Panc1 (cell line): ENCODE data around the gene MICALL2. TPM values are rescaled to one million over a fixed set of nuclear protein-coding genes. Genes with fewer than 3 reads are reported as not detected.

ENCODE experiments used
- ATAC-seq: fragments of 200-7000 bp; cut with Tn5 transposase; 2 replicates; pipeline ENCODE4 v1.9.1; 2020; ENCODE audit warnings: mild to moderate bottlenecking, moderate library complexity
- BruUV-seq: library from RNA; stranded (reverse); fragments of 400-500 nt; replicated peaks from 2 replicates; lab custom pipeline; 2021; lab: Mats Ljungman, UMichigan
- CTCF ChIA-PET: fragments of 300-600 bp; sonication (Branson Sonifier 250); formaldehyde crosslinking; loops from one replicate; lab custom pipeline; 2022; ENCODE audit warnings: antibody characterized with exemption; lab: Charles Lee
- POLR2A ChIA-PET: fragments of 300-600 bp; sonication (Branson Sonifier 250); formaldehyde crosslinking; loops from one replicate; lab custom pipeline; 2022; ENCODE audit warnings: antibody characterized with exemption; lab: Charles Lee
- DNase-seq: peaks from one replicate; pipeline ENCODE4 v3.0.0-alpha.2; 2010; ENCODE audit warnings: low read depth, low spot score
- H3K27ac ChIP-seq: 2 replicates; pipeline ENCODE4 v1.5.1; 2011; ENCODE audit warnings: mild to moderate bottlenecking, low read length, inconsistent platforms
- H3K27me3 ChIP-seq: fragments of 200-500 bp; sonication (Bioruptor generic); 2 replicates; pipeline ENCODE4 v1.6.0; 2014; ENCODE audit warnings: low read length, inconsistent platforms; ENCODE audit not compliant: control insufficient read depth, insufficient read depth
- H3K36me3 ChIP-seq: fragments of 200-500 bp; sonication (Bioruptor generic); 2 replicates; pipeline ENCODE4 v1.5.1; 2014; ENCODE audit warnings: inconsistent platforms, mild to moderate bottlenecking, low read length, moderate library complexity; ENCODE audit not compliant: control insufficient read depth, insufficient read depth
- H3K4me1 ChIP-seq: 2 replicates; pipeline ENCODE4 v1.5.1; 2011; ENCODE audit warnings: inconsistent platforms, mild to moderate bottlenecking, low read length, moderate library complexity; ENCODE audit not compliant: control insufficient read depth, insufficient read depth
- H3K4me3 ChIP-seq, 2 experiments: 2 replicates each; pipeline ENCODE4 v1.5.1; 2011 to 2012; ENCODE audit warnings: low read depth in 2 of 2, low read length in 2 of 2, mild to moderate bottlenecking in 2 of 2, inconsistent platforms in 1 of 2, moderate library complexity in 1 of 2
- H3K9me3 ChIP-seq: fragments of 200-500 bp; sonication (Bioruptor generic); 2 replicates; pipeline ENCODE4 v1.5.1; 2014; ENCODE audit warnings: low read depth, mild to moderate bottlenecking, inconsistent platforms, low read length, moderate library complexity; ENCODE audit not compliant: control insufficient read depth, insufficient read depth
- CTCF ChIP-seq: fragments of 450-650 bp; IDR thresholded peaks from 2 replicates; pipeline ENCODE4 v1.5.1; 2017; ENCODE audit warnings: mild to moderate bottlenecking
- POLR2AphosphoS5 ChIP-seq: IDR thresholded peaks from 2 replicates; pipeline ENCODE4 v1.6.1; 2012; ENCODE audit warnings: mild to moderate bottlenecking, low read depth, low read length, moderate library complexity
- REST ChIP-seq, 2 experiments: IDR thresholded peaks; 2 replicates each; pipeline ENCODE4 v1.6.1; 2011 to 2012; ENCODE audit warnings: low read depth in 2 of 2, control low read depth in 1 of 2, low read length in 1 of 2, mild to moderate bottlenecking in 1 of 2, moderate library complexity in 1 of 2; ENCODE audit not compliant: insufficient read depth in 1 of 2
- SIN3A ChIP-seq: IDR thresholded peaks from 2 replicates; pipeline ENCODE4 v1.6.1; 2012; ENCODE audit warnings: low read depth, mild to moderate bottlenecking, low read length, moderate library complexity, borderline replicate concordance; ENCODE audit not compliant: insufficient read depth
- TCF7L2 ChIP-seq: IDR thresholded peaks from 2 replicates; pipeline ENCODE4 v1.6.1; 2011; ENCODE audit warnings: mild to moderate bottlenecking, low read depth, low read length, inconsistent platforms
- in situ Hi-C: cut with HindIII; loops from 2 replicates; pipeline ENCODE4 v1.10.0; 2016; ENCODE audit warnings: low sequenced_read_pairs, low pct_unique_long_range_greater_than_20kb
- intact Hi-C: fragments of 100-400 bp; cut with micrococcal nuclease; formaldehyde crosslinking; loops from one replicate; pipeline ENCODE4 v1.10.0; 2022; ENCODE audit not compliant: unreplicated experiment
- total RNA-seq: library from RNA; stranded (reverse); gene quantifications from one replicate; pipeline ENCODE4 v1.2.1, GENCODE V29; 2021; ENCODE audit not compliant: unreplicated experiment

MICALL2 gene
- total RNA-seq, 1 experiment from 2014 or later = 144 TPM

- TF ChIP-seq SIN3A = no peak
- TF ChIP-seq TCF7L2 = no peak
- BruUV-seq = no TSS peak
- H3K27me3 ChIP-seq = no peaks in the 10 kb centered on the region
- CTCF ChIA-PET = interaction anchor here (0.7 kb wide), 1 partner anchor 33 kb away, joined by 5 read pairs; no protein-coding TSS in a partner anchor
- DNase-seq = no peak
- in situ Hi-C loops = no loop called here
- no peaks in the 10 kb centered on the region for H3K9me3 ChIP-seq
- peaks cover 13% of the 10 kb centered on the region; the same call in 1 of the 2 replicates for H3K36me3 ChIP-seq
- ATAC-seq = no peak
- POLR2A ChIA-PET = no interaction called here
- H3K27ac ChIP-seq = peak overlapping the region; percentile 80
- peak overlapping the region; percentile 85 to 99 for H3K4me3 ChIP-seq
- peaks cover 41% of the 10 kb centered on the region for H3K4me1 ChIP-seq
- intact Hi-C loops = no loop called here
Measured at GRCh38 chr7:1503390-1503789, 44.1 kb upstream of the MICALL2 start.

- Histone ChIP-seq H3K9me3 (no peaks in the 10 kb centered on the region), H3K4me1 (peaks cover 38% of the 10 kb centered on the region), H3K4me3 (peak overlapping the region; percentile 85 to 99), H3K27me3 (no peaks in the 10 kb centered on the region), H3K36me3 (peaks cover 13% of the 10 kb centered on the region; the same call in 1 of the 2 replicates), H3K27ac (peak overlapping the region; percentile 80)
- ATAC-seq = no peak
- TF ChIP-seq SIN3A (no peak), REST (IDR thresholded peaks at IDR 0.05; ENCODE audit: insufficient read depth in 1 of 2, low read depth in 2 of 2, low read length in 1 of 2) (no peak), POLR2AphosphoS5 (no peak), TCF7L2 (no peak), CTCF (no peak)
- POLR2A ChIA-PET = no interaction called here
- in situ Hi-C loops (no loop called here), intact Hi-C loops (no loop called here)
- CTCF ChIA-PET = interaction anchor here (0.7 kb wide), 1 partner anchor 33 kb away, joined by 5 read pairs; no protein-coding TSS in a partner anchor
- no TSS peak for BruUV-seq
- no peak for DNase-seq
Measured at GRCh38 chr7:1502845-1503244, 43.6 kb upstream of the MICALL2 start.

GRCh38 chr7:1501487-1502270 is 42.4 kb upstream of the MICALL2 start:
- no peak for TF ChIP-seq CTCF
- TF ChIP-seq TCF7L2 = no peak
- no peak for TF ChIP-seq REST (IDR thresholded peaks at IDR 0.05; ENCODE audit: insufficient read depth in 1 of 2, low read depth in 2 of 2, low read length in 1 of 2)
- TF ChIP-seq SIN3A = no peak
- TF ChIP-seq POLR2AphosphoS5 = no peak
- BruUV-seq = no TSS peak
- H3K27ac ChIP-seq = no peak overlapping the region
- H3K9me3 ChIP-seq = no peaks in the 10 kb centered on the region
- CTCF ChIA-PET = no interaction called here
- in situ Hi-C loops (no loop called here), intact Hi-C loops (no loop called here)
- DNase-seq = no peak
- no peak overlapping the region for H3K4me3 ChIP-seq
- ATAC-seq = no peak
- POLR2A ChIA-PET = no interaction called here
- peaks cover 30% of the 10 kb centered on the region for H3K4me1 ChIP-seq
- H3K36me3 ChIP-seq = peaks cover 16% of the 10 kb centered on the region; the same call in 1 of the 2 replicates
- H3K27me3 ChIP-seq = no peaks in the 10 kb centered on the region
